KG1 (cell line): ENCODE results near the gene SERPINB3.
"Not testable (repeated sequence)": the region's sequence is repeated elsewhere in the genome, so short reads cannot be mapped to it uniquely, and the experiment has no call there.

ENCODE experiments used
- DNase-seq: peaks from one replicate; lab custom pipeline; 2025; lab: John Stamatoyannopoulos, UW

Gene SERPINB3

DNA sequence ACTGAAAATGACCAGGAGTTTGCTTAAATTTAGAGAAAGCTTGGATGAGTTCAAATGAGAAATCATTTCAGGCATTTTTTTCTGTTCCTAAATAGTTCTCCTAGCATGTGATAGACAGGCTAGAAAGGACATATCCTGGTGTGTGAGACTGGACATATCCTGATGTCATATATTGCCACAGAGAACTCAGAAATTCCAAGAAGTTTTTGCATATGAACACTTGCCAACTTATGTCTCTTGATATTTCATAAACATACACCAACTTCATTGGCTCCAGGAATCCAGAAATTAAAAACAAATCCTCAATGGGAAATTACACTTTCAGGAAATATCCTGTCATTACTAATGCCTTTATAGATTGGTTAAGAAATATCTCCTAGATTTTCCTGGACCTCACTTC lies 14.8 kb downstream of the SERPINB3 start:
- DNase-seq = no peak

DNA sequence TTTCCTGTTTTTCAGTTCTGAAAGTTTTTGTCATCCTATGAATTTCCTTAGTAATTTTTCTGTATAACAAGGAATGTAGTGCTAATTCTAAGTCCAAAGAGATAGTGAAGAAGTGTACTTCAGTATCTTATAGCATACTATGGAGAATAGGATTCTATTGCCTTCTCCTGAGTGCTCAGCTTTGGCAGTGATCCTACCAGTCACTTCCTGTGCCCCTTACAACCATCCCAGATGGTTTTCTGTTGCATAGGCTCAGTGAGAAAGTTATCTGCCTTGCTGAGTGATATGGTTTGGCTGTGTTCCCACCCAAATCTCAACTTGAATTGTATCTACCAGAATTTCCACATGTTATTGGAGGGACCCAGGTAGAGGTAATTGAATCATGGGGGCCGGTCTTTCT lies 17.0 kb downstream of the SERPINB3 start:
- DNase-seq = not testable (repeated sequence)

DNA sequence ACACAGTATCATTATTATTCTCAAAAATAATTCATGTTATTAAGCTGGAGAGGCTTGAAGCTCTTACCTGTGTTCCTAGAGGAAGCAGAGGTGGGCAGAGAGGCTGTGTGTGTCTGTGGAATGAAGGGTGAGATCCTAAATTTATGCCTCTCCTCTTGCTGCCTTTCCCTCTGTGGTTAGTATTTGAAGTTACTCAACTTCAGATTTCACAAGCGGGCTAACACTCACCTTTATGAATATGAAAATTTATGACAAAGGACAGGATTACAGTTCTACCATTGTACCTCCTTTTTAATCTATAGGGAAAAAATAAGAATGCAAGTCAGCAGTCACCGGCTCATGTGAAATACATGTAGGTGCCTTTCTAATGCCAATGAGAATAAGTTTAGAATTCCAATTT lies 17.6 kb downstream of the SERPINB3 start, which contains the start of gene SERPINB4:
TSS of gene SERPINB4 (minus strand) at position 115 of the 400 bp plus-strand sequence. CDS start 679 bp downstream, outside the sequence.
- DNase-seq = not testable (repeated sequence)

DNA sequence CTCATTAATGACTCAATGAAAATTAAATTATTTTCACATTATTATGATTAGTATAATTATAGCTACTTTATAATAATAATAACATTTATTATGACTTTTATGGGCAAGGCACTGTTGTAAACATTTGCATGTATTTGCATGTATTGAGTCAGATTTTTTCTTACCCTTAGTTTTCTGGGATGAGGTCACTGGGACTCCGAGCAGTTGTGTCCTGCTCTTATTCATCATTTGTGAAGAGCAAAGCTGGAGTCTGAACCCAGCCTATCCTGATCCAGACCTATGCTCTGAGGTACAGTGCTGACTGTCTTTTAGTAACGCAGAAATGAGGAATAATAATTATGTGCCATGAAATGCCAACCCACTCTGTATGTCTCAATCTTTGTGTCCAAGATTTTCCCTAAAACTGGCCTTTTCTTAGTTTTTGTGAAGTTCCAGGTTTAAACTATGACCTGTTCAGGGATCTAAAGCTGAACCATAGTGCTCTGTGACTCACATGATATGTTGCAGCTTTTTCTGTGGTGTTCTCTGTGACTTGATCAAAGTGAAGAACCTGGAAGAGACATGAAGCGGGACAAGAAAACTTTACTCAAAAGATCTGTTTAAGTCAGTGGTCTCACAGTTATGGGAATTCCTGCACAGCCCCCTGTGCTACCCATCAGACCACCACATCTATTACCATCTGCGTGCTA lies 18.9 kb downstream of the SERPINB3 start:
- not testable (repeated sequence) for DNase-seq

DNA sequence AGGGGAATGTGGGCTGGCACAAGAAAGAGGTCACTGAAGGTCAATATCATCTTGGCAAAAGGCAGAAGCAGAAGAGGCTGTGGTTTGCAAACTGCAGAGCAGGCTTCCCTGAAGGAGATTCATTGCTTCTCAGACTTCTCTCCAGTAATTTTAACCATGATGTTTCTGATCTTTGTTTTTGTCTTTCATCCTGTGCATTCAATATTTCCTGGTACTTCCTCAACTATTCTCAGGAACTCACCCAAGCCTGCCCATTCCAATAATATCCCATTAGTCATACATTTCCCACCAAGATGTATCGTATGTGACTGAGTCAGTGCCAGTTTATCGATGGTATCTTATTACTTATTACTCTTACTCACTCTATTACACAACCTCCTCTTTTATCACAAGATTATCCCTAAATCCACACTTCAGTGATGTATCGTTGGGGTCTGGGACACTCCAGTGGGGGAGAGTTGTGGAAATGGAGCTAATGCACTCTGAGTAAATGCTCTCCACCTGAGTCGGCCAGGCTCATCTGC lies 20.5 kb downstream of the SERPINB3 start:
- DNase-seq = not testable (repeated sequence)

DNA sequence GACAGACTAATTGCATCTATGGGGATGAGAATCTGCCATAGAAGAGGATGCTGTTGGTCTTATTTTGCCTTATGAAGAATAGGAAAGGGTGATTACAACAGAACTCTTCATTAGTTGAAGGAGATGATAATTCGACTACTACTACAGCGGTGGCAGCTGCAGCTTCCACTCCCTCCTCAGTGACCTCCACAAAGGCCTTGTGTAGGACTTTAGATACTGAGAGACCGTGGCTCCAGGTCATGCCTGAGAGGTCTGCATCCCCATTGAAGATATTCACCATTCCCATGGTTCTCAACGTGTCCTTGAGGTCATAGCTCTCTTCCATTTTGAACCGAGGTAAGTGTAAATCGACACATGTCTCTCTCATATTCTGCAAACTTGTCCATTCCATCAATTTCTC lies 24.0 kb downstream of the SERPINB3 start:
- no peak for DNase-seq

DNA sequence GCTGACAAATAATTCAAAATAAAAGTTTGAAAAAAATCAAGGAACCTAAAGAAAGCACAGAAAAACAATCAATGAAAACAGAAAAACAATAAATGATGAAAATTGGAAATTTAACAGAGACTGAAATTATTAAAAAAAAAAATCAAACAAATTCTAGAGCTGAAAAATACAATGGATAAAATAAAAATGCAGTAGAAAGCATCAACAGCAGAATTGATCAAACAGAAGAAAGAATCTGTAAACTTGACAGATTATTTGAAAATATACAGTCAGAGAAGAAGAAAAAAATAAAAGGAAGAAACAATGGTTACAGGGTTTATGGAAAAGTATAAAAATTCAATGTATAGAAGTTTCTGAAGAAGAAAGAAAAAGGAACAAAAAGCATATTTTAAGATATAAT lies 33.9 kb downstream of the SERPINB3 start:
- DNase-seq = no peak

DNA sequence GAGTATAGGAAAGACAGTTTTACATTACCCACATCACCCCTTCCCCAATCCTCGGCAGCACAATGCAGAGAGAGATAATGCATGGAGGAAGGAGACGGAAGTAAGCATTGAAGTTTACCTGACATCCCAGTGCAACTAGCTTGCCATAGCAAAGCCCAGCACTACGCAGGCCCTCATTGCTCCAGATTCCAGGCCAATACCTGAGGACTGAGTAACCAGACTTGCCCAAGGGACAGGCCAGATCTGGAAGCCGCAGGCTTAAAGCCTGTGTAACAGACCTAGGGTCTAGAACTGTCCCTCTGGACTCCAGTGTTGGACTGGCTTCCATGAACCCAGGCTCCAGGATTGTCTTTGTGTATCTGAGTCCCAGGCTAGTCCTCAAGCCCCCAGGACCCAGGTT lies 35.3 kb downstream of the SERPINB3 start:
- DNase-seq = no peak

DNA sequence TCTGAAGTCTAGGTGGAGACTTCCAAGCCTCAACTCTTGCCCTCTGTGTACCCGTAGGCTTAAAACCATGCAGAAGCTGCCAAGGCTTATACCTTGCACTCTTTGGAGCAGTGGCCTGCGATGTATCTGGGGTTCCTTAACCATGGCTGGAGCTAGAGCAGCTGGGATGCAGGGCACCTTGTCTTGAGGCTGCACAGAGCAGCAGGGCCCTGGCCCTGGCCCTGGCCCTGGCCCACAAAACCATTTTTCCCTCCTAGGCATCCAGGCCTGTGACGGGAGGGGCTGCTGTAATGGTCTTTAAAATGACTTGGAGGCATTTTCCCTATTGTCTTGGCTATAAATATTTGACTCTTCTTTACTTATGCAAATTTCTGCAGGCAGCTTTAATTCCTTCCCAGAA lies 36.8 kb downstream of the SERPINB3 start:
- no peak for DNase-seq

DNA sequence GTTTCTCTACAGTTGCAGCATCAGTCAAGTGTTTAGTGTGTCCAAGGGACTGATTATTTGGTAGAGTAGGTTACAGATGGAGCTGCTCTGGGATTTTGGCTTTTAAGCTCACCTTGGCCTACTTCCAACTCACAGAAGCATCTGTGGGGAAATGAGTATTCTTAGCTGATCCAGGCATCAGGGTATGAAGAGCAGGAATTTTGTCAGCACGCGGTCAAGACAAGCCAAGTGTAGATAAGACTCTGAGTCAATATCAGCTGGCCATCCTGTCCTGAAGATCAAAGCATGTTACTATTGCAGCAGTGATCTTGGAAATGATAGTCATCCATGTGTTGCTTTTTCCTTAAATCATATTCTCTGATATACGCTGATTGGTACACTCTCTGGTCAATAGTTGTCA lies 42.0 kb downstream of the SERPINB3 start:
- no peak for DNase-seq

DNA sequence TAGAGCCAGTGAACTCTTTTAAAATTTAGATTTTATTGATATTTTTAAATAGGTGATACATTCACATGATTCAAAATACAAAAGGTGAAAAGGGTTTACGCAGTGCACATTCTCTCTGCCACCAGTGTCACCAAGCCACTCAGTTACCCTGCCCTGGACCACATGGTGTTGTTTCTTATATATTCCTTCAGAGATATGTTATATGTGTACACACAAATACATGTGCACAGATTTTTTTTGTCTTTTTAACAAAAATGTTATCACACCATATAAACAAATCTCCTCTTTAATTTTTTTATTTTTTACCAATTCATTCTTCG lies 43.8 kb downstream of the SERPINB3 start:
- DNase-seq = no peak

DNA sequence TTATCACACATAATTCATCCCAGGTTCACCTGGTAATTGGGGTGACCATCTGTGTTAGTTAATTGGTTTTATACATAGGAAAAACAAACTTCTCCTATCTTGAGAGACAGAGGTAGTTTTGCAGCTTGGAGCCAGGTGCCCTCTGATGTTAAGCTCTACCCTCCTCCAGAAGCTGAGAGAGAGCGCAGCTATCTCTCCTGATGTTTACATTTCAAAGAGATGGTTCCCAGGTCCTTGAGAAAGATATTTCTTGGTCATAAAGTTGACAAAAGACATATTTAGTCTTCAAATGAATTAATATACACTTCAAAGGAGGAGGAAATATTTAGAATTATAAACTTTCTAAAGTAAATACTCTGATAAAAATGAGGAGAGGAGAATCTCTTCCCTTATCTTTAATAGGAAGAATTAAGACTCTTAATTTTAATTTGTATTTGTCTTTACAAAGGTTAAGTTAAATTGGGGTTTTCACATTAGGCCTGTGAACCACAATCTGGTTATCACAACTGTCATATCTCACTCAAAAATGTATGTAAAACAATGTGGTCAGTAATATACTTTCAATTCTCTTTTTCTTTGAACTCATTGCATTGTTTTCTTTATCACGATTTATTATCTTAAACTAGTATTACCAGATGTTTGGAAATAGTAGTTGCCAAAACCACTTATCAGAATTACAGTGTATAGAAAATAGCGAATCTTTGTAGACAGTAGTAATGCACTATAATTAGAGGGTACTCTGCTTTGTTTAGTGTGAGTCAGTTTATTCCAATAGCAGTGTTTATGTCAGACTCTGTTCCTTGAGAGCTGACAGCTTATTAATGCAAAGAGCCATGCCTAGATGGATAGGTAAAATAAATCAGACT lies 44.4 kb downstream of the SERPINB3 start:
- DNase-seq = no peak

DNA sequence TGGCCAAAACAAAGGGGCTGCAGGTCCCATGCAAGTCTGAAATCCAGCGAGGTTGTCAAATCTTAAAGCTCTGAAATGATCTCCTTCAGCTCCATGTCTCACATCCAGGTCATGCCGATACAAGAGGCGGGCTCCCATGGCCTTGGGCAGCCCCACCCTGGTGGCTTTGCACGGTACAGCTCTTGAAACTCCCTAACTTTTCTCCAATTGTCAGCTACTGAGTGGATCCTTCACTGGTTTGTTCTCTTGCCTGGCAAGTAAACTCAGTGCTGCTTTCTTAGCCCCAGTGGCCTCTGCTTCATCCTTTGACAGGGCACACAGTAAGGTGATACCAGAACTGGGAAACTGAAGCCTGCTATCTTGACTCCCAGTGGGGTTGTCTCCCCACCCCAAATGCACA lies 48.3 kb downstream of the SERPINB3 start:
- no peak for DNase-seq

DNA sequence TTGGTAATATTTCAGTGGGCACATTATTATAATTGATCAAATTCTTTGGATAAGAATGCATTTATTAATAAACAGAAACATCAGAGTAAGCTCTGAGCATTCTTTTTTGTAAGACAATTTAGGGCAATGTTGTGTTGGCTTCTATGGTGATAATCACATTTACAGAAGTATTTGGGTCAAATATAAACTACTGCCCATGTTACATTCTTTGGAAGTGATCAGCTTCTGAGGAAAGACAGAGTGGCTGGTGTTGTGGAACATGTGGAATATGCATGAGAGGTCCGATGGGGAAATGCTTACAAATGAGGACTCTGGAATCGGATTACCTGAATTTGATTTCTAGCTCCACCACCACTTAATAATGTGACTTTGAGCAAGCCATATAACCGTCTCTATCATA lies 55.2 kb downstream of the SERPINB3 start:
- no peak for DNase-seq
